SK-N-MC (cell line): ENCODE measurements around the gene NEURL1.

ENCODE experiments used
- EZH2 ChIP-seq: fragments of 200-600 bp; sonication (generic); IDR thresholded peaks from one replicate; pipeline ENCODE4 v1.6.1; 2017; ENCODE audit warnings: antibody characterized with exemption
- FOXP2 ChIP-seq: optimal IDR thresholded peaks from 2 replicates; pipeline ENCODE3; 2011; ENCODE audit warnings: mild to moderate bottlenecking, moderate library complexity; ENCODE audit not compliant: insufficient read depth; ENCODE audit errors: extremely low read length, control extremely low read depth
- POLR2AphosphoS5 ChIP-seq: IDR thresholded peaks from 2 replicates; pipeline ENCODE4 v1.6.1; 2012; ENCODE audit warnings: mild to moderate bottlenecking, low read depth, low read length, borderline replicate concordance

GRCh38 chr10:103603382-103603781 is 109.9 kb downstream of the NEURL1 start:
- TF ChIP-seq EZH2 (no peak), POLR2AphosphoS5 (no peak), FOXP2 (no peak)
